Ovary (tissue), 3 donors: ENCODE results near the gene ERI3.

Experiments used
- EP300 ChIP-seq: sonication (generic); formaldehyde crosslinking; IDR thresholded peaks from one replicate; pipeline ENCODE4 v1.6.1; 2017; ENCODE audit warnings: antibody characterized with exemption
- TF ChIP-seq, protein P1 (sequence below), 3 donors: fragments of 450-650 bp in 2 of 3; fragments of 200-600 bp in 1 of 3; IDR thresholded peaks; one replicate each; pipeline versions ENCODE4 v1.5.1 to v1.8.0; 2016 to 2022; ENCODE audit warnings: antibody characterized with exemption in 3 of 3, mild to moderate bottlenecking in 1 of 3
- donor health status: DM: no; HTN: no; CAD: no.

DNA sequence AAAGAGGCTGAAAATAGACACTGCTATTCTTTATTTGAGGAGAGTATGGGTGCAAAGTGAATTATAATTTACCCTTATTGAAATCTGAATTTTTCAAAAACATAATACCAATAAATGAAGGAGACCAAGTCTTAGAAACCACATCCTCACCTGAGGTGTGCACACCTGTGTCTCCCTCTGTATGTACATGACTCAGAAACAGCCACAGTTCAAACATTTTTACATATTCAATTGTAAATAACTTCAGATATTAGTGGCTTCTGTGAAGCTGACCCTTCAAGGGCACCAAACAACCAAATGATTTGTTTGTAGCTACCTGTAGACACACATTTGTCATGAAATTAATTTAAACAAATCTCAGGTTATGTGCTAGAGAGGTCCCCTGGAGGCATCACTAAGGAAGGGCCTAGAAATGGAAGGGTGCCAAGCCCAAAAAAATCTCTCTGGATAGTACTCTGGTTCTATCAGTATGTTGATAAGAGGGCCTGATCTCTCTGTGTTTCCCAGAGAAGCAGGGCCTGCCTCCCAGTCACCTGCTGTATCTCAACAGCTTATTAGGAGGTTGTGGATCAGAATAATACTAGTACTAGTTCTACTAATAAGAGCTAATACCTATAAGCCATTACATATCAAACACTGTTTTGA is 28.1 kb downstream of the ERI3 start:
- TF ChIP-seq, protein P1, sequence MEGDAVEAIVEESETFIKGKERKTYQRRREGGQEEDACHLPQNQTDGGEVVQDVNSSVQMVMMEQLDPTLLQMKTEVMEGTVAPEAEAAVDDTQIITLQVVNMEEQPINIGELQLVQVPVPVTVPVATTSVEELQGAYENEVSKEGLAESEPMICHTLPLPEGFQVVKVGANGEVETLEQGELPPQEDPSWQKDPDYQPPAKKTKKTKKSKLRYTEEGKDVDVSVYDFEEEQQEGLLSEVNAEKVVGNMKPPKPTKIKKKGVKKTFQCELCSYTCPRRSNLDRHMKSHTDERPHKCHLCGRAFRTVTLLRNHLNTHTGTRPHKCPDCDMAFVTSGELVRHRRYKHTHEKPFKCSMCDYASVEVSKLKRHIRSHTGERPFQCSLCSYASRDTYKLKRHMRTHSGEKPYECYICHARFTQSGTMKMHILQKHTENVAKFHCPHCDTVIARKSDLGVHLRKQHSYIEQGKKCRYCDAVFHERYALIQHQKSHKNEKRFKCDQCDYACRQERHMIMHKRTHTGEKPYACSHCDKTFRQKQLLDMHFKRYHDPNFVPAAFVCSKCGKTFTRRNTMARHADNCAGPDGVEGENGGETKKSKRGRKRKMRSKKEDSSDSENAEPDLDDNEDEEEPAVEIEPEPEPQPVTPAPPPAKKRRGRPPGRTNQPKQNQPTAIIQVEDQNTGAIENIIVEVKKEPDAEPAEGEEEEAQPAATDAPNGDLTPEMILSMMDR (IDR thresholded peaks at IDR 0.05) = no peak
- TF ChIP-seq EP300 = no peak
